Measurements from ENCODE around the gene COLEC11.
"Not testable (repeated sequence)": the region's sequence is repeated elsewhere in the genome, so short reads cannot be mapped to it uniquely, and the experiment has no call there.

The COLEC11 gene

GRCh38 chr2:3611589-3611988, 16.7 kb downstream of the COLEC11 start:
- no peak for DNase-seq (ENCODE audit: extremely low read depth, insufficient read length)
- TF ChIP-seq CTCF (IDR thresholded peaks at IDR 0.05; ENCODE audit: insufficient read depth, low read length, poor library complexity, severe bottlenecking), result no peak
- Histone ChIP-seq H3K4me3 (replicated peaks; ENCODE audit: low read depth, low read length) (no peak overlapping the region), H3K36me3 (ENCODE audit: control insufficient read depth, insufficient read depth, low read length) (no peaks in the 10 kb centered on the region), H3K27me3 (replicated peaks; ENCODE audit: control insufficient read depth, insufficient read depth, low read length) (no peaks in the 10 kb centered on the region)

DNA sequence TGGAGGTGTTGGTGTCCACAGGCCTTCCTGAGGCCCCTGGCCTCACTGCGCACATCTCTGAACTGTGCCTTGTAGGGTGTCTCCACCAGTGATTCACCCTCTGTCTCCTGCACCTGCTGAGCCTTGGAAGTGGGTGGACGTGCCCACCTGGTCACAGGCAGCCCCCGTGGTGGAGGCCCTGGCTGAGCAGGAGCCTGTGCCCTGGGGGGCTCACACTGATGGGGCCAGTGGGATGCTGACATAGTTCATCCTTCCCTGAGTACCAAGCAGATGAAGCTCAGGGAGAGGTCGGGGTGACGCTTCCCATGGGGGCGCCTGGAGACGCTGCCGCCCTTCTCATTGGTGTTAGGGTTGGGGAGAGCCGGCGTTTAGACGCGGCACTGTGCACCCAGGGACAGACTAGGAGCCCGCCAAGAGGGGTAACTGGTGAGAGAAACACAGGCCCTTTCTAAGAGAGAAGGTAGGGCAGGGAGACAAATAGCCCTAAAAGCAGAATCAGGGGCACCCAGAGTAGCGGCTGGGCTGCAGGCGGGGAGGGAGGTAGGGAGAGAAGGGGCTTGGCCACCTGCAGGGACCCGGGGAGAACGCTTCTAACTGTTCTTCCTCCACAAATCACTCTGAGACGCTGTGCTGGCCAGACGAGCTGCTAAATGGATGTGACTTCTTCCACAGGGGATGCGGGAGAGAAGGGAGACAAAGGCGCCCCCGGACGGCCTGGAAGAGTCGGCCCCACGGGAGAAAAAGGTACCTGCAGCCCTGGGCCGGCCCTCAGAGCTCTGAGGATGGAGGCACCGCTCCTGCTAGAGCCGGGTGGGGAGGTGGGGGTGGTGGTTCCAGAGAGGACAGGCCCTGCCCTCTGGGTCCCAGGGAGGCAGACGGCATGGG, 18.0 kb downstream of the COLEC11 start:
- Histone ChIP-seq H3K27me3 (replicated peaks; ENCODE audit: control insufficient read depth, insufficient read depth, low read length) (no peaks in the 10 kb centered on the region), H3K4me3 (replicated peaks; ENCODE audit: low read depth, low read length) (no peak overlapping the region), H3K36me3 (ENCODE audit: control insufficient read depth, insufficient read depth, low read length) (no peaks in the 10 kb centered on the region)
- TF ChIP-seq CTCF (IDR thresholded peaks at IDR 0.05; ENCODE audit: insufficient read depth, low read length, poor library complexity, severe bottlenecking), result no peak
- no peak for DNase-seq (ENCODE audit: extremely low read depth, insufficient read length)

- no peak overlapping the region for H3K4me3 ChIP-seq (replicated peaks; ENCODE audit: low read depth, low read length)
- no peak for TF ChIP-seq CTCF (IDR thresholded peaks at IDR 0.05; ENCODE audit: insufficient read depth, low read length, poor library complexity, severe bottlenecking)
- no peaks in the 10 kb centered on the region for H3K36me3 ChIP-seq (ENCODE audit: control insufficient read depth, insufficient read depth, low read length)
- H3K27me3 ChIP-seq (replicated peaks; ENCODE audit: control insufficient read depth, insufficient read depth, low read length), result no peaks in the 10 kb centered on the region
- DNase-seq (ENCODE audit: extremely low read depth, insufficient read length), result no peak
Measured at GRCh38 chr2:3613524-3613905, 18.6 kb downstream of the COLEC11 start.

GRCh38 chr2:3614743-3615142, 19.8 kb downstream of the COLEC11 start:
- not testable (repeated sequence) for H3K36me3 ChIP-seq (ENCODE audit: control insufficient read depth, insufficient read depth, low read length); DNase-seq (ENCODE audit: extremely low read depth, insufficient read length); H3K4me3 ChIP-seq (replicated peaks; ENCODE audit: low read depth, low read length); H3K27me3 ChIP-seq (replicated peaks; ENCODE audit: control insufficient read depth, insufficient read depth, low read length)

- H3K36me3 ChIP-seq (ENCODE audit: control insufficient read depth, insufficient read depth, low read length); H3K27me3 ChIP-seq (replicated peaks; ENCODE audit: control insufficient read depth, insufficient read depth, low read length); H3K4me3 ChIP-seq (replicated peaks; ENCODE audit: low read depth, low read length); DNase-seq (ENCODE audit: extremely low read depth, insufficient read length): not testable (repeated sequence)
Measured at GRCh38 chr2:3615541-3616200, 20.8 kb downstream of the COLEC11 start.

GRCh38 chr2:3616435-3617197, 21.7 kb downstream of the COLEC11 start:
- not testable (repeated sequence) for H3K4me3 ChIP-seq (replicated peaks; ENCODE audit: low read depth, low read length); H3K27me3 ChIP-seq (replicated peaks; ENCODE audit: control insufficient read depth, insufficient read depth, low read length); DNase-seq (ENCODE audit: extremely low read depth, insufficient read length); H3K36me3 ChIP-seq (ENCODE audit: control insufficient read depth, insufficient read depth, low read length)

Data from GM06990 (cell line).